Hypothalamus (tissue), 51 donors: ENCODE results near the gene GNG12.
A peak's percentile ranks its signal among the peaks of the same experiment; 100 is the strongest.
"Not testable (repeated sequence)": the region's sequence is repeated elsewhere in the genome, so short reads cannot be mapped to it uniquely, and the experiment has no call there.

Experiments
- DNase-seq, 51 donors: peaks; one replicate each; lab custom pipeline; 2025; lab: John Stamatoyannopoulos, UW

GNG12 gene

DNA sequence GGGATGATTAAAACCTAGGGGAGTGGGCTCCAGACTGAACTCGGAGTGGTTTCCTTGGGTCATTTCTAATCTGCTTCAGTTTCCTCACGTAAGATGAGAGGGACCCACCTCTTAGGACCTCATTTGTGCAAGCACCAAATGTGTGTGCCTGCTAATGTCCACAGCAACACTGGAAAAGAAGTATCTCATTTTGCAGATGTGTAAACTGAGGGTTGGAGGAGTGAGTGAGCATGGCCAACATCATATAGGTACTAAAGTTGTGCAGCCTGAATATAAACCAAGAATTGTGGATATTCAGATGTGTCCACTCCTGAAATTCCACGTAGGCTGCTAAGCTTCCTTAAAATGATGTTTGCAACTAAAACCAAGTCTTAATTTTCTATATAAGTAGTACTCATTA is 96.5 kb downstream of the GNG12 start:
- no peak for DNase-seq

- DNase-seq: peak in 21 of 51 donors; percentile 11 to 81 (median 38)
Measured at GRCh38 chr1:67735806-67736627, 97.2 kb downstream of the GNG12 start.

GRCh38 chr1:67735206-67735605 is 98.1 kb downstream of the GNG12 start:
- DNase-seq: no peak

GRCh38 chr1:67734323-67734690 is 99.0 kb downstream of the GNG12 start:
- DNase-seq: no peak

- DNase-seq: no peak
Measured at GRCh38 chr1:67733681-67734322, 99.5 kb downstream of the GNG12 start.

DNA sequence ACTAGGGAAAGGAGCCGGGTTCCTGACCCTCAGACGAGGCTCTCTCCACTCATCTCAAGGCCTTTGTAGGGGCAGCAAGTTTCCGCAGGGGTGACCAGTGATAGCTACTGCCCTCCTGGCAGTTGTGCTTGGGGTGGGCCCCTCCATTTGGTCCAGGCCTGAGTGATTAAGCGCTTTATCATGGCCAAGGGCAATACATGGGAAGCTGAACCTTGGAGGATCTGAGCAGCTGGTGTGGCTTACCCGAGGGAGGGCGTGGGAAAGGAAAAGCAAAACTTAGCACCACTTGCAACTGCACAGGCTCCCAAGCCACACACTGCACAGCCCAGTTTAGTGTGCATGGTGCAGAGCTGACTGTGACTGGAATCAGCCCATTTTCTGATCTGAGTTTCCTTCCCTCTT is 100.5 kb downstream of the GNG12 start:
- no peak for DNase-seq

DNA sequence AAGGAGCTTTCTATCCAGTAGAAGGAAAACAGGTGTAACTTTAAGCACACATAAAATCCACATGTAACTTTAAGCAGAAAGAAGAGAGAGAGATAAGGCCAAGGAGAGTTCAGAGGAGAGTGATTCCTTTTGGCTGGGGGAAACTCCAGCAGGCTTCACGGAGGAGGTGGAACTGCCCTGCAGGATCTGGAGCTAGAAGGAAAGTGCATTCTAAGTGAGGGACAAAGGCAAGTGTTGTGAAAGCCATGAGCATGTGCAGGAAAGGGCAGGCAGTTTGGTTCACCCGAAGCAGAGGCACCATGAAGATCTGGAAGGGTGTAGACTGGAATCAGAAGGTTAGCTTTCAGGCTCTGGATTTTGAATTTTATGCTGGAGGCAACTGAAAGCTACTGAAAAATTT is 101.9 kb downstream of the GNG12 start:
- DNase-seq: no peak

GRCh38 chr1:67730312-67730711 is 103.0 kb downstream of the GNG12 start:
- DNase-seq: not testable (repeated sequence)

DNA sequence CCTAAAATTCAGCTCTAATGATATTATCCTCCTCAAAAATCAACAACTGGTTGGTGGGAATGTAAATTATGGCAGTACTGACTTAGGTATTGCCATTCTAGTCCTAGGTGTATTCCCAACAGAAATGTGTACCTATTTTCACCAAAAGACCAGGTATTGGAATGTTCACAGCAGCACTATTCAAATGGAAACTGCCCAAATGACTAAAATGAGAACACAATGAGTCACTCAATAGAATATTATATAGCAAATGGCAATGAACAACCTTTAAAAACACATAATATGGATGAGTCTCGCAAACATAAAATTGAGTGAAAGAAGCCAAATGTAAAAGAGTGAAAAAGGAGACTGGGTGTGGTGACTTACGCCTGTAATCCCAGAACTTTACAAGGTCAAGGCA is 103.4 kb downstream of the GNG12 start:
- DNase-seq: no peak

DNA sequence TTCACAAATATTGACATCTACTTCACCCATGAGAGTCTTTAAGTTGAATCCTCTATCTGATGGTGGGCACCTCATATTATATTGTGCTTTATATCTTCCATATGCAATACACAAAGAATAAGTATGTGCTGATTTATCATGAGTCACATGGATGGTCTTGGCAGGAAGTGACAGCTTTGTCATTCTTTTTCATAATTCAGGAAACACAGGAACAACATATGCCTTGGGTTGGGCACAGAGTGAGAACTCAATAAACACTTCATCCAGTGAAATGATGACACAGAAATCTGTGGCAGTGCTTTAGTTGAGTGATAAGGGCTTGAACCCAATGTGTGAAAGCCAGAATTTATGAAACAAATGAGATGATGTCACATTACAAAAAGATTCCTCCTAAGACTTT is 107.0 kb downstream of the GNG12 start:
- no peak for DNase-seq

DNA sequence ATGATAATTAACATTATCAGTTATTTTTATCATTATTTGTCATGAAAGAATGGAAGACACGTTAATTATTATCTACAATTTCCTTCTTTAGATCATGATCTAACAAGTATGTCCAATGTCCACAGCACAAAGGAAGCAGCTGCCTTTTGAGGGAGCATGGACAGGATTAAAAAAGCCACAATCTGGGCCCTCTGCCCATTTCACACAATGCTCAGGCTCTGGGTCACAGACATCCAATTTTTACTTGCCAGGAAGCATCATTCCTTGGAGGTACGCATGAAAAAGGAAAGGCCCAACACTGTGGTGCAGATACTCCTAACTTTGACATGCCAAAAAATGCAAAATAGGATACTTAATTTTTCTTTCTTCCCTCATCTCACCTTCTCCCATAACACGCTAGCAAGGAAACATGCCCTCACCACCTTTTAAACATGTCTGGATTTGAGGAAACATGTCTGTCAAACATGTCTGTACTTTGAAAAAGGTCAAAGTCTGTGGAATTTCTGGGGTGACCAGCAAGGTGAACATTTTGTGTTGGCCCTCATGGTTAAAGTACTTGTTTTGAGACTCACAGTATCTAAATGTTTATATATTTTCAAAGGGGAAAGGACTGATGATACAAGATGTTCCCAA is 108.2 kb downstream of the GNG12 start:
- peak in 7 of 51 donors; percentile 5 to 27 (median 19) for DNase-seq

- no peak for DNase-seq
Measured at GRCh38 chr1:67723620-67724019, 109.6 kb downstream of the GNG12 start.

GRCh38 chr1:67723126-67723525 is 110.1 kb downstream of the GNG12 start:
- DNase-seq: no peak

DNA sequence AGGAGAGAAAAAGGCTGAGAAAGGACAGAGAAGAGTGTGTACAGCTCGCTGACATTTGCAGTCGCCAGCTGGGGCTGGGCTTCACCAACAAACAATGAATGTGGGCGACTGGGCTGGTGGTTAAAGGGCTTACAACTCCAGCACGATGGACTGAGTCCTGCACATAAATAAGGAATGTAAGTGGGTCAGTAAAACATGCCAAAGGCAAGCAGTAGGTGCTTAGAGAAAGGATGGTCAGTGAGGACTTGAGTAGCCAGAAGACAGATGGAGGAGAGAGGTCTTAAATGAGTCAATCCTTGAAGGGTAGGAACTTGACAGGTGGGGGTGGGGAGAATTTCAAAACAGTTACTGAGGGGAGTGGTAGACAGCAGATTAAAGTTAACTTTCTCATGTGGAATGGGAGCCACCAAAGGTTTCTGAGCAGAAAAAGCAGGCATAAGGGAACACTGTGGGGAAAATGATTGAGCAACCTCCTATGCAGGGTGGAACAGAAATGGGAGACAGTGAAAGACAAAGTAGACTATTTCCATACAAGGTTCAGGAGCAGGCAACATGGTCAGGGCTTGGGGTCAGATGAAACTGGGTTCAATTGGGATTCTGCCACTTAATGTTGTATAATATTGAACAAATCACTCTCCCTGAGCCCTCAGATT is 110.8 kb downstream of the GNG12 start:
- peak in 1 of 51 donors; percentile 7 for DNase-seq

DNA sequence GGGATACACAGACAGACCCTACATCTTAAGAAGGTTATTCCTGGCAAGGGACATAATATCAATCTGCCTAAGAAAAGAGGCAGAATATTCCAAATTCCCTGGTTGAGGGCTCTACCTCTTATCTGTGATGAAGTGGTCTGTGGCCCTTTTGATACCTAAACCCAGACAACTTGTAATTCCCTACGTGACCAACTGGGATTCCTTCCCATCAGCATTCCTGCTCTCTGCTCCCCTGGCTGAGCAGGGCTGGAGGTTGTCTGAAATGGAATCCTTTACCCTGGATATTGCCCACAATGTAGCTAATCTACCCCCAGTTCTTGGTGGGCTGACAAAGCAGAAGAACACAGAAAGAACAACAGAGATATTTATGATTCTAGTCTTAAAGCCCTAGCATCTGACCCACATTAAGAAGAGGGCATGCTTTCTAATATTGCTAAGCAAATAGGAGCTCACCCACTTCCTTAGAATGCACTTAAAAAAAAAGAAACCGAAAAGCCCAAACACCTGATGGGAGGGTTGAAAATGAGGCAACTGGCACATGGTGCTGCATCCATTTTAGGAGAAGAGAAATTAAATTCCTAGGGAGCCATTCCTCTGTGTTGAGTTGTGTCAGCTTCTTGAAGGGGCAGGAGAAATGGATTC is 111.5 kb downstream of the GNG12 start:
- DNase-seq: no peak

DNA sequence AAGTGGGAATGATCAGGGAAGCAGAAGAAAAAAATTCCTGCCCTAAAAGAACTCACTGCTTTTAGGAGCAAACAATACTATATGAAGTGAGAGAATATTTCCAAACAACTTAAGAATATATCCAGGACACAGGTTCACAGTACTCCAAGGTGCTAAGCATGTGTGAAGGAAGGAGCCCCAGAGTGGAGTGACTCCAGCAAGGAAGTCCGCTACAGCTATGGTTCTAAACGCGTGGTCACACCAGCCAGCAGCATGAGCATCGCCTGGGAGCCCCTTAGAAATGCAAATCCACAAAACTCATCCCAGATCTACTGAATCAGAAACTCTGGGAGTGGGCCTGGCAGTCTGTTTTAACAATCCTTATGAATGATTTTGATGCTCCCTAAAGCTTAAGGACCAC is 112.2 kb downstream of the GNG12 start:
- DNase-seq: no peak

GRCh38 chr1:67719329-67720196 is 113.7 kb downstream of the GNG12 start:
- no peak for DNase-seq

- no peak for DNase-seq
Measured at GRCh38 chr1:67717876-67718275, 115.4 kb downstream of the GNG12 start.

DNA sequence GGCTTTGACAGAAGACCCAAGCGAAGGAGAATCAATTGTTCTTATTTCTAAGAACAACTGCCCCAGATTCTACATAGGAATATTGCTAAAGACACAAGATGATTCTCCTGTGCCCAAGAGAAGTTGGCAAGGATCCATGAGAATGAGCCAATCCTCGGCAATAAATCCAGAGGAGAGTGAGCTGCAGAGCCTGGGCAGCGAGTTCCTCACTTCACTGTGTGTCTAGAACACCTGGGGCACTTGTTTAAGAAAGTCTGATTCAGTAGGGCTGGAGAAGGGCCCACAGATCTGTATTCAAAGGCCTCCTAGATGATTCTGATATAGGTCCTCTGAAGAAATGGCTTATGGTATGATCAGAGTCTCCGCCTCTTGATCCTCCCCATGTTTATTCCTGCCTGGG is 116.5 kb downstream of the GNG12 start:
- peak in 7 of 51 donors; percentile 2 to 19 (median 5) for DNase-seq

DNA sequence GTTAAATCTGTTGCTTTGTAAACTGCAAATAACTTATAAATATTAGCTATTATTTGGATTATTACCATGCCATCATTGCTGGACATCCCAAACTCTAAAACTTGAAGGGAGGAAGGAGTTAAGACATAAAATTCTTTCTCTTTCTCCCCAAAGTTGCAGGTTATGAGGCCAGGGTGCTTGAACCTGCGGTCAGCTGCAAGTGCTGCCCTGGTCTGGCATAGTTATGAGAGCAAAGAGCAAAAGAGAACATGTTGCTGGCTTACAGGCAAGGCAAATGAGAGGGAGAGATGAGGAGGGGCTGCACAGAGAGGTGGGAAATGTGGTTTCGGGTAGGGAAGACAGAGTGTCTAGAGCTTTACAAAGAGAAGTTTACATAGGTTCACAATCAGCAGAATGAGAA is 117.4 kb downstream of the GNG12 start:
- DNase-seq: no peak
